DOHH2 (cell line): Measurements from ENCODE around the gene COG2.
"Not testable (repeated sequence)": the region's sequence is repeated elsewhere in the genome, so short reads cannot be mapped to it uniquely, and the experiment has no call there.

Experiments used
- H3F3A ChIP-seq: fragments of 200-600 bp; sonication (generic), shearing (Covaris generic); 2 replicates; pipeline ENCODE4 v1.6.0; 2016; ENCODE audit warnings: antibody characterized with exemption, mild to moderate bottlenecking; ENCODE audit not compliant: control insufficient read depth, insufficient read depth
- H3K27ac ChIP-seq: fragments of 200-600 bp; sonication (generic); 2 replicates; pipeline ENCODE4 v1.5.1; 2014; ENCODE audit warnings: low read depth, mild to moderate bottlenecking, low read length, moderate library complexity
- H3K27me3 ChIP-seq: fragments of 200-600 bp; sonication (generic); 2 replicates; pipeline ENCODE4 v1.6.1; 2014; ENCODE audit warnings: mild to moderate bottlenecking, low read length, mixed read lengths; ENCODE audit not compliant: control insufficient read depth
- H3K36me3 ChIP-seq: fragments of 200-600 bp; sonication (generic); 2 replicates; pipeline ENCODE4 v1.6.1; 2014; ENCODE audit warnings: mild to moderate bottlenecking, low read length, moderate library complexity, mixed read lengths; ENCODE audit not compliant: control insufficient read depth
- H3K4me1 ChIP-seq: fragments of 200-600 bp; sonication (generic); 2 replicates; pipeline ENCODE4 v1.6.1; 2014; ENCODE audit warnings: mild to moderate bottlenecking, low read length, mixed read lengths; ENCODE audit not compliant: control insufficient read depth
- H3K4me2 ChIP-seq: fragments of 200-600 bp; sonication (generic); 2 replicates; pipeline ENCODE4 v1.6.0; 2014; ENCODE audit warnings: mild to moderate bottlenecking, low read length, moderate library complexity
- H3K4me3 ChIP-seq: fragments of 200-600 bp; sonication (generic); 2 replicates; pipeline ENCODE4 v1.5.1; 2014; ENCODE audit warnings: mild to moderate bottlenecking, low read length, mixed read lengths
- H3K79me2 ChIP-seq: fragments of 200-600 bp; sonication (generic); 2 replicates; pipeline ENCODE4 v1.6.1; 2014; ENCODE audit warnings: mild to moderate bottlenecking, low read length, mixed read lengths; ENCODE audit not compliant: control insufficient read depth
- H3K9me2 ChIP-seq: fragments of 200-600 bp; sonication (generic); replicated peaks from 2 replicates; pipeline ENCODE4 v1.6.1; 2014; ENCODE audit warnings: mild to moderate bottlenecking, low read length, mixed read lengths; ENCODE audit not compliant: control insufficient read depth
- H3K9me3 ChIP-seq: fragments of 200-600 bp; sonication (generic); 2 replicates; pipeline ENCODE4 v1.6.1; 2014; ENCODE audit warnings: antibody characterized with exemption, low read length, mixed read lengths; ENCODE audit not compliant: control insufficient read depth, insufficient read depth
- H4K20me1 ChIP-seq: fragments of 200-600 bp; sonication (generic); 2 replicates; pipeline ENCODE4 v1.6.0; 2014; ENCODE audit warnings: low read depth, mild to moderate bottlenecking, antibody characterized with exemption, low read length, moderate library complexity; ENCODE audit not compliant: control insufficient read depth, insufficient read depth
- CTCF ChIP-seq: fragments of 200-600 bp; sonication (generic); IDR thresholded peaks from one replicate; pipeline ENCODE4 v1.5.1; 2014; ENCODE audit warnings: antibody characterized with exemption, mild to moderate bottlenecking, low read depth, low read length; ENCODE audit not compliant: poor library complexity, severe bottlenecking
- EZH2phosphoT487 ChIP-seq: fragments of 200-600 bp; sonication (generic); IDR thresholded peaks from 2 replicates; pipeline ENCODE4 v1.6.1; 2017; ENCODE audit warnings: borderline replicate concordance, mild to moderate bottlenecking, antibody characterized with exemption, low read length, moderate library complexity, mixed read lengths

COG2 gene

GRCh38 chr1:230698130-230698529, 55.8 kb downstream of the COG2 start:
- Histone ChIP-seq H3K27me3 (no peaks in the 10 kb centered on the region), H3K79me2 (no peaks in the 10 kb centered on the region), H3K4me2 (no peak overlapping the region), H3K27ac (no peak overlapping the region), H3K36me3 (peaks cover 11% of the 10 kb centered on the region), H3F3A (no peaks in the 10 kb centered on the region), H3K4me3 (no peak overlapping the region), H3K9me2 (no peaks in the 10 kb centered on the region), H3K4me1 (no peaks in the 10 kb centered on the region), H3K9me3 (no peaks in the 10 kb centered on the region), H4K20me1 (no peaks in the 10 kb centered on the region)
- no peak for TF ChIP-seq EZH2phosphoT487
- no peak for TF ChIP-seq CTCF

- not testable (repeated sequence) for H3F3A ChIP-seq, H3K27ac ChIP-seq, H3K36me3 ChIP-seq, H3K9me2 ChIP-seq, H3K9me3 ChIP-seq, H3K4me3 ChIP-seq, H3K27me3 ChIP-seq, H3K79me2 ChIP-seq, H3K4me1 ChIP-seq, H4K20me1 ChIP-seq, H3K4me2 ChIP-seq
Measured at GRCh38 chr1:230698964-230699363, 56.7 kb downstream of the COG2 start.

GRCh38 chr1:230699716-230700115, 57.4 kb downstream of the COG2 start:
- Histone ChIP-seq H3K4me2 (no peak overlapping the region), H3K36me3 (no peaks in the 10 kb centered on the region), H3K4me3 (no peak overlapping the region), H3K9me2 (no peaks in the 10 kb centered on the region), H3F3A (no peaks in the 10 kb centered on the region), H3K4me1 (no peaks in the 10 kb centered on the region), H3K27ac (no peak overlapping the region), H3K9me3 (no peaks in the 10 kb centered on the region), H4K20me1 (no peaks in the 10 kb centered on the region), H3K27me3 (no peaks in the 10 kb centered on the region), H3K79me2 (no peaks in the 10 kb centered on the region)
- no peak for TF ChIP-seq EZH2phosphoT487

GRCh38 chr1:230700132-230700531, 57.9 kb downstream of the COG2 start:
- Histone ChIP-seq H3K4me2 (no peak overlapping the region), H3K36me3 (no peaks in the 10 kb centered on the region), H3K27ac (no peak overlapping the region), H3K27me3 (no peaks in the 10 kb centered on the region), H3K9me3 (no peaks in the 10 kb centered on the region), H3K9me2 (no peaks in the 10 kb centered on the region), H4K20me1 (no peaks in the 10 kb centered on the region), H3K4me1 (no peaks in the 10 kb centered on the region), H3K79me2 (no peaks in the 10 kb centered on the region), H3K4me3 (no peak overlapping the region), H3F3A (no peaks in the 10 kb centered on the region)
- TF ChIP-seq CTCF (no peak), EZH2phosphoT487 (no peak)
